ENCODE data around the gene ABCA4.

ABCA4 gene

GRCh38 chr1:94120570-94120901 is 412 bp downstream of the ABCA4 start:
- Mint-ChIP-seq H3K36me3 (ENCODE audit: low read depth) (no peaks in the 10 kb centered on the region), H3K27ac (peak overlapping the region; percentile 86 to 97 (median 86)), H3K9me3 (no peaks in the 10 kb centered on the region), H3K4me1 (peaks cover 53% of the 10 kb centered on the region), H3K4me3 (no peak overlapping the region), H3K27me3 (ENCODE audit: low read depth) (no peaks in the 10 kb centered on the region)
- TF ChIP-seq, protein P1, sequence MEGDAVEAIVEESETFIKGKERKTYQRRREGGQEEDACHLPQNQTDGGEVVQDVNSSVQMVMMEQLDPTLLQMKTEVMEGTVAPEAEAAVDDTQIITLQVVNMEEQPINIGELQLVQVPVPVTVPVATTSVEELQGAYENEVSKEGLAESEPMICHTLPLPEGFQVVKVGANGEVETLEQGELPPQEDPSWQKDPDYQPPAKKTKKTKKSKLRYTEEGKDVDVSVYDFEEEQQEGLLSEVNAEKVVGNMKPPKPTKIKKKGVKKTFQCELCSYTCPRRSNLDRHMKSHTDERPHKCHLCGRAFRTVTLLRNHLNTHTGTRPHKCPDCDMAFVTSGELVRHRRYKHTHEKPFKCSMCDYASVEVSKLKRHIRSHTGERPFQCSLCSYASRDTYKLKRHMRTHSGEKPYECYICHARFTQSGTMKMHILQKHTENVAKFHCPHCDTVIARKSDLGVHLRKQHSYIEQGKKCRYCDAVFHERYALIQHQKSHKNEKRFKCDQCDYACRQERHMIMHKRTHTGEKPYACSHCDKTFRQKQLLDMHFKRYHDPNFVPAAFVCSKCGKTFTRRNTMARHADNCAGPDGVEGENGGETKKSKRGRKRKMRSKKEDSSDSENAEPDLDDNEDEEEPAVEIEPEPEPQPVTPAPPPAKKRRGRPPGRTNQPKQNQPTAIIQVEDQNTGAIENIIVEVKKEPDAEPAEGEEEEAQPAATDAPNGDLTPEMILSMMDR (IDR thresholded peaks at IDR 0.05; ENCODE audit: unreplicated experiment in 3 of 3): no peak

DNA sequence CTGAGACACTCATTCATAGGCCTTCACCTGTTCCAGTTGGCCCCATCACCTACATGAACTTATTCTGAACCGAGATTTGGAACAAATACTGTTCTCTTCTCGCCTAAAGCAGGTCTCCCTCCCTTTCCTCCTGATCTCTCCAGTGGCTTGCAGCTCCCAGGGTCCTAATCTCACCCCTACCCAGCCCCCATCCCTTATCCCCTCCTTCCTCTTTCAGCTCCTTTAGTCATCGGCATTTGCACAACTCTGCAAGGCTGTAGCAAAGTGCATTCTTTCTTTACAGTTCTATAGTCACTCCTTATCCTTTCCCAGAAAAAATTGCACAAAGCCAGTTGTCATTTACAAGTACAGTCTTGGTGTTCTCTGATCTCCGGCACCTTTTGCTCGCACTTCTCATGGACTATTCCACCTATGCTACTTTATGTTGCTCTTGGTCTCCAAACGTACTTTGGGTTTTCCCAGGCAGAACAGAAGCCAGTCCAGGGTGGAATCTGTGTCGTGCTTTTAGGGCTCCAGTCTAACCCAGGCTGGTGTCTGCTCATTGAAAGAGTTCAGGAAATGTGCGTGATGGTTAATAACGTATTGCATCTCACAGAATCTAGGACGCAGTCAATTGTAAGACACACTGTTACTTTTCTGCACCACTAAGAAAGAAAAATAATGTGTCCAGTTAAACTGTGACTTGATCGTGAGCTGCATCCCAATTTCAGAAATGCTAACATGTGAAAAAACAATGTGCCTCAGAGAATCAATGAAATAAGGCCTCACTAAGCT is 965 bp downstream of the ABCA4 start:
- H3K4me3 Mint-ChIP-seq: peak overlapping the region; percentile 27 to 55 (median 53)
- H3K9me3 Mint-ChIP-seq: no peaks in the 10 kb centered on the region
- TF ChIP-seq, protein P1 (IDR thresholded peaks at IDR 0.05; ENCODE audit: unreplicated experiment in 3 of 3): no peak
- no peaks in the 10 kb centered on the region for H3K27me3 Mint-ChIP-seq (ENCODE audit: low read depth)
- peak overlapping the region; percentile 86 to 97 (median 88) for H3K27ac Mint-ChIP-seq
- no peaks in the 10 kb centered on the region for H3K36me3 Mint-ChIP-seq (ENCODE audit: low read depth)
- H3K4me1 Mint-ChIP-seq: peaks cover 53% of the 10 kb centered on the region

GRCh38 chr1:94119306-94119705 is 1.6 kb downstream of the ABCA4 start:
- Mint-ChIP-seq H3K27ac (peak overlapping the region; percentile 86 to 97 (median 88)), H3K9me3 (no peaks in the 10 kb centered on the region), H3K4me3 (peak overlapping the region in 2 of 3 experiments; percentile 53 to 55), H3K4me1 (peaks cover 54% of the 10 kb centered on the region), H3K27me3 (ENCODE audit: low read depth) (no peaks in the 10 kb centered on the region), H3K36me3 (ENCODE audit: low read depth) (no peaks in the 10 kb centered on the region)
- TF ChIP-seq, protein P1 (IDR thresholded peaks at IDR 0.05; ENCODE audit: unreplicated experiment in 3 of 3): no peak

DNA sequence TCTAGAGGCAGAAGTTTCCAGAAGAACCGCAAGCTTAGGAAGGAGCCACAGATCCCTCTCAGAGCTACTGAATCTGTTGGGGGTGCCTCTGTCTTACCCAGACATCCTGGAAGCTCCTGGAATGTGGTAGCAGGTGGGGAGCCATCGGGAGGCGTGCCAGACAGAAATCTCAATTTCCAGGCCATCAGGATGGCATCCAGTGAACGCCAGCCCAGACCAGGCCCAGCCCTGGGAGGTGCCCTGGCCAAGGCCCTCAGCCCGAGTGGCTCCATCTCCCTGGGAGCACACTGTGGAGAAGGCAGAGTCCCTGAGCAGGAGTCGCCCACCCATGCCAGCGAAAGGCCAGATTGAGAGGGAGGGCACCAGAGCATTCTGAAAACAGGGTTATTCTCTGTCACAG is 2.5 kb downstream of the ABCA4 start:
- no peaks in the 10 kb centered on the region for H3K27me3 Mint-ChIP-seq (ENCODE audit: low read depth)
- peak overlapping the region in 1 of 3 experiments; percentile 48 for H3K4me3 Mint-ChIP-seq
- peak overlapping the region; percentile 86 to 98 (median 97) for H3K27ac Mint-ChIP-seq
- peaks cover 62% of the 10 kb centered on the region for H3K4me1 Mint-ChIP-seq
- no peaks in the 10 kb centered on the region for H3K36me3 Mint-ChIP-seq (ENCODE audit: low read depth)
- no peaks in the 10 kb centered on the region for H3K9me3 Mint-ChIP-seq
- TF ChIP-seq, protein P1 (IDR thresholded peaks at IDR 0.05; ENCODE audit: unreplicated experiment in 3 of 3): no peak

DNA sequence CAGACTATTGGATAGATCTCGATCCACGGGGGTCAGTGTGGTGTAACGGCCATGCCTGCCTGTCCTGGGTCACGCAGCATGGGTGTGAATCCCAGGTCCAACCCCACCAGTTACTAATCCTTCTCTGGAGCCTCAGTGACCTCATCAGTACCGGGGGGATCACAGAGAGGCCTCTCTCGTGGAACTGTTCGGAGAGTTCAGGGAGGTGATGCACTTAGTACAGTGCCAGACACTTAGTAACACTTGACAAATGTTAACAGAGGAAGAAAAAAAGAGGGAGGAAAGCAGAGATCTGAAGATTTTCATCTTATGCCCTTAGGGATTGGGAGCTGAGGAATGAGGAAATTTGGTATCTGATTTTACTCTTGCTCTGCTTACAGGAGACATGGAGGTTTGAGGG is 2.9 kb downstream of the ABCA4 start:
- Mint-ChIP-seq H3K27ac (peak overlapping the region; percentile 86 to 98 (median 97)), H3K36me3 (ENCODE audit: low read depth) (no peaks in the 10 kb centered on the region), H3K4me3 (peak overlapping the region in 2 of 3 experiments; percentile 22 to 48), H3K9me3 (no peaks in the 10 kb centered on the region), H3K4me1 (peaks cover 62% of the 10 kb centered on the region), H3K27me3 (ENCODE audit: low read depth) (no peaks in the 10 kb centered on the region)
- TF ChIP-seq, protein P1 (IDR thresholded peaks at IDR 0.05; ENCODE audit: unreplicated experiment in 3 of 3): no peak
